SU-DHL-6 (cell line): ENCODE data around the gene PGAM4.

Experiments
- EZH2phosphoT487 ChIP-seq: fragments of 200-600 bp; sonication (generic), shearing (Covaris generic); conservative IDR thresholded peaks from 2 replicates; pipeline ENCODE4 v1.6.1; 2018; ENCODE audit warnings: mild to moderate bottlenecking, antibody characterized with exemption, low read length, moderate library complexity, mixed read lengths
- TF ChIP-seq, protein P1 (sequence below): fragments of 200-600 bp; sonication (generic); IDR thresholded peaks from one replicate; pipeline ENCODE4 v1.5.1; 2017; ENCODE audit warnings: antibody characterized with exemption, mild to moderate bottlenecking, low read length, moderate library complexity; ENCODE audit not compliant: insufficient read depth, poor library complexity, severe bottlenecking

GRCh38 chrX:78011846-78012245 is 42.4 kb upstream of the PGAM4 start:
- TF ChIP-seq, protein P1, sequence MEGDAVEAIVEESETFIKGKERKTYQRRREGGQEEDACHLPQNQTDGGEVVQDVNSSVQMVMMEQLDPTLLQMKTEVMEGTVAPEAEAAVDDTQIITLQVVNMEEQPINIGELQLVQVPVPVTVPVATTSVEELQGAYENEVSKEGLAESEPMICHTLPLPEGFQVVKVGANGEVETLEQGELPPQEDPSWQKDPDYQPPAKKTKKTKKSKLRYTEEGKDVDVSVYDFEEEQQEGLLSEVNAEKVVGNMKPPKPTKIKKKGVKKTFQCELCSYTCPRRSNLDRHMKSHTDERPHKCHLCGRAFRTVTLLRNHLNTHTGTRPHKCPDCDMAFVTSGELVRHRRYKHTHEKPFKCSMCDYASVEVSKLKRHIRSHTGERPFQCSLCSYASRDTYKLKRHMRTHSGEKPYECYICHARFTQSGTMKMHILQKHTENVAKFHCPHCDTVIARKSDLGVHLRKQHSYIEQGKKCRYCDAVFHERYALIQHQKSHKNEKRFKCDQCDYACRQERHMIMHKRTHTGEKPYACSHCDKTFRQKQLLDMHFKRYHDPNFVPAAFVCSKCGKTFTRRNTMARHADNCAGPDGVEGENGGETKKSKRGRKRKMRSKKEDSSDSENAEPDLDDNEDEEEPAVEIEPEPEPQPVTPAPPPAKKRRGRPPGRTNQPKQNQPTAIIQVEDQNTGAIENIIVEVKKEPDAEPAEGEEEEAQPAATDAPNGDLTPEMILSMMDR, result no peak
- TF ChIP-seq EZH2phosphoT487, result no peak
